HG03469 (cell line): Measurements from ENCODE around the gene ADAMTS6.

Experiments used
- ATAC-seq: cut with Tn5 transposase; IDR thresholded peaks from one replicate; pipeline ENCODE4 v1.9.1; 2021; ENCODE audit warnings: mild to moderate bottlenecking, moderate library complexity, moderate number of reproducible peaks; ENCODE audit not compliant: unreplicated experiment

The ADAMTS6 gene

DNA sequence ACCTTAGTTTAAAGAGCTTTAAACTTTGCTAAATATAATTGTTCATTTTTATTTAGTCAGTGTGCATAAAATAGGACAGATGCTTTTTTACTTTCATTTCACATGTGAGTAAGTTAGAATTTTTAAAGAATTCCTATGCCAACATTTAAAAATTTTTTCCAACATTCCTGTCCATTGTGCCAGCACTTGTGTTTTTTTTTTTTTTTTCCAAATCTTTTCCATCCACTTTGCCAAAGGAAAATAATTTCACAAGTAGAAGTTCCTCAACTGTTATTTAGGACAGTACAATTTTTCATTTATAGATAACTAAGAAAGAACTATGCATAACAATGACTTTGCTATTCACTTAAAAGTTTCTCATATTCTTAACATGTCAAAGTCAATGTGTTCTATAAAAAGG is 189.5 kb downstream of the ADAMTS6 start:
- ATAC-seq: no peak

GRCh38 chr5:65290677-65291076 is 191.0 kb downstream of the ADAMTS6 start:
- no peak for ATAC-seq

GRCh38 chr5:65288657-65289056 is 193.1 kb downstream of the ADAMTS6 start:
- ATAC-seq: no peak

DNA sequence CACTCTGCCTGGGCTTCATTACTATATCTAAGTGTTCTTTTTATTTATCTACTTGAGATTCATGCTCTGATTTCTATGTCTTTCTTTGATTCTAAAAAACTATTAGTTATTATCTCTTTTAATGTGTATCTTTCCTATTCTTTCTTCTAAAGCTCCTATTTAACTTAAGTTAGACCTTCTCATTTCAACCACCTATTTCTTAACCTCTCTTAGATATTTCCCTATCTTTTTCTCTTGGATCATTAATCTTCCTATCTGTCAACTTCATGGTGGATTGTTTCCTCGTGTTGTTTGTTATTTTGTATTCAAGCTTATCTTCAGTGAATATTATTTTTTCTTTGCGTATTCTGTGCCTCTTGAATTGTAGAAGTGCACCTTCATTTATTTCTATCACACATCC is 202.1 kb downstream of the ADAMTS6 start:
- ATAC-seq: no peak

- ATAC-seq: no peak
Observed at GRCh38 chr5:65276178-65276890, 205.4 kb downstream of the ADAMTS6 start.

DNA sequence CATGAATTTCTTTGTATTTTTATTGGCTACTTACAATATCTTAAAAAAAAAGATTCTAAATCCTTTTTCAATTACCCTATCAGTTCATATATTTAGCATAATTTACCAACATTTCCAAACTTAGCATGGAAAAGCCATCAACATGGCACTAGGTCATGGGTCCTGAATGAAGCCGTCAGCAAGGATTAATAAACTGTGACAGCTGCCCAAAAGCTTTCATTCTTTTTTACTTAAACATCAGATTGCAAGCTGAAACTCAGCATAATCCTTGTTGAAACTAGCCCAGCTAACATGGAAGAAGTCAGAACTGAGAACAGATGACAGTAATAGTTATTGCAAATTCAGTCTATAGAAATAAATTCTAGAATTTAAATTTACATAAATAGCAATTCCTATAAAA is 209.8 kb downstream of the ADAMTS6 start:
- no peak for ATAC-seq

GRCh38 chr5:65268525-65268924 is 213.2 kb downstream of the ADAMTS6 start:
- no peak for ATAC-seq

DNA sequence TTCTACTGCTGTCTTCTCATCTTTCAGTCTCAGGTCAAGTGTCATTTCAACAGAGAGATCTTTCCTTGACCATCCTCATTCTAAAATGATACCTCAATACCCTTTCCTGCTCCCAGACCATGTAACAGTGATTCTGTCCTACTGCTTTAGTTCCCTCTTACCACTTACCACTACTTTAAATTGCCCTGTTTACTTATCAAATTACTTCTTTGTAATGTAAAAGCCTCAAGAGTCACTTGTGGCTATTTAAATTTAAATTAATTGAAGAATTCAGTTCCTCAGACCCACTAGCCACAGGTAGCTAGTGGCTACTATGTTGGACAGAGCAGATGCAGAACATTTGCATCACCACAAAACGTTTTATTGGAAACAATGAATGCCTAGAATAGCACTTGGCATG is 217.3 kb downstream of the ADAMTS6 start:
- no peak for ATAC-seq

DNA sequence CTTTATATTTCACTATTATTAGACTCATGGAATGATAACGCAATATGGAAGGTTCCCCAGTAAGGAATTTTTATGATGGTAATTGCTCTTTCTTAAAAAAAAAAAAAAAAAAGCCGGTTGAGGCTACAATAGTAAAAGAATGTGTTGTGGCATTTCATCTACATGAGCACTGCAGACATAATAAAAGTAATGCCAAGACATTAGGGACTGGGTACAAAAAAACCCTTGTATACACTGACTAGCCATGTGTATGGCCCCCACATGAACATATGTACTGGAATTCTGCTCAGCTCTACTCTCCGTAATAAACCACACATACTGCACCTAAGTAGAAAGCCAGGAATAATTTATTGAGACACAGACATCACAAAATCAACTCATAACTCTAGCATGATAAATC is 218.4 kb downstream of the ADAMTS6 start:
- ATAC-seq: no peak

- no peak for ATAC-seq
Observed at GRCh38 chr5:65262649-65263059, 219.1 kb downstream of the ADAMTS6 start.

- no peak for ATAC-seq
Observed at GRCh38 chr5:65262096-65262495, 219.6 kb downstream of the ADAMTS6 start.

DNA sequence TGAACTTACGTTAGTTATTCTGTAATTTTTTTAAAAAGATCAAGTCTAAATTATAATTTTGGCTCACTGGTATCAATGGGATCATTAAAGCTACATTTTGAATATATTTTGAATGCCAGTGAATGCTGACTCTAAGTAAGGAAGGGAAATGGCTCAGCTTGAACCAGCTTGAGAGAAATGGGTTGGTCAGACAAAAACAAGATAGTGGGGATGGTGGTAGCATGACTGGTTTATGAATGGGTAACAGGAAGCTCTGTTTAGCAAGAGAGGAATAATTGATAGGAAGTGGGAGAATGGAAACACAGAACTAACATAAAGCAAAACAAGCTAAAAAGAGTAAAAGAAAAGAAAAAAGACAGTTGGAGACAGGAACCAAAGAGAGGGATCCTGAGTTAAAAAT is 220.2 kb downstream of the ADAMTS6 start:
- ATAC-seq: no peak

- ATAC-seq: no peak
Observed at GRCh38 chr5:65255294-65255693, 226.4 kb downstream of the ADAMTS6 start.

DNA sequence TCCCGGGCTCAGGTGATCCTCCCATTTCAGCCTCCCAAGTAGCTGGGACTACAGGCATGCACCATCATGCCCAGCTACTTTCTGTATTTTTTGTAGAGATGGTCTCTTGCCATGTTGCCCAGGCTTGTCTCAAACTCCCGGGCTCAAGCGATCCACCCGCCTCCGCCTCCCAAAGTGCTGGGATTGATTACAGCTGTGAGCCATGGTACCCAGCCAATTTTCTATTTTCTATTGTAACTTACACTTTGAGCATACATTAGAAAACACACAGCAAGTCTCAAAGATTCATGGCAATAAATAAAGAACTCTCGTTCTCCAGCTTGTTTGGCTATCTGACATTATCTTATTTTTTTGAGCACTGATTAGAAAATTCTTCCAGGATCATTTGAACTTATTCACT is 228.7 kb downstream of the ADAMTS6 start:
- no peak for ATAC-seq

DNA sequence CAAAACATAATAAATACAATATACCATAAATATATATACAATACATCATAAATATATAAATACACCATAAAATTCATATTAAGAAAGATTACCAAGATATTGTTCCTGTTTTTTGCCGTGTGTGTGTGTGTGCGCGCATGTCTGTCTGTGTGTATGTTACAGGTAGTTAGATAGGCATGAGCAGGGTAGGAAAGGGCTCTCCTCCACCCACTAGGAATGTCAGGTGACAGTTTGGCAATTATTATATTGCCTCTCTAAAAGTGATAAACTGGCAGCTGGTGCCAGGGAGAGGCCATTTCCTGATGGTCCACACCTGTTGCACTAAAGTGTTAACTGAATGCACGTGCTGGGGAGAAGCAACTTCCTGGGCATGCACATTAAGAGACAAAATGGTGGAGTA is 232.8 kb downstream of the ADAMTS6 start:
- ATAC-seq: no peak

DNA sequence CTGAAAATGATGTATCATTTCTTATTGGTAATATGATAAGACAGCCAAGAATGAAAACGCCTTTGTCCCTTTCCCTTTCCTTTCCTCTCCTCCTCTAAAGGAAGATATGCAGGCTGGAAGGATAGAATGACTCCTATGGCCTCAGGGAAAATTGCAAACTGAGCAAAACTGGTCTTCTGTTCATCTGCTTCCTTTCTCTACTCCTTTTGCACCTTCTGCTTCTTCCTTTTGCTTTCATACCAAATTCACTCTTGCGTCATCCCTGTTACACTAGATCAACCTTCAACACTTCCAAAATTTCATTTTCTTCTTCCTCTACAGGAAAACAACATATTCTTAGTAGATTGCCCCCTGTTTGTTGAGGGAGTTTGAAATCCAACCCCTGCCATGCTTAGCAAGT is 234.1 kb downstream of the ADAMTS6 start:
- no peak for ATAC-seq

DNA sequence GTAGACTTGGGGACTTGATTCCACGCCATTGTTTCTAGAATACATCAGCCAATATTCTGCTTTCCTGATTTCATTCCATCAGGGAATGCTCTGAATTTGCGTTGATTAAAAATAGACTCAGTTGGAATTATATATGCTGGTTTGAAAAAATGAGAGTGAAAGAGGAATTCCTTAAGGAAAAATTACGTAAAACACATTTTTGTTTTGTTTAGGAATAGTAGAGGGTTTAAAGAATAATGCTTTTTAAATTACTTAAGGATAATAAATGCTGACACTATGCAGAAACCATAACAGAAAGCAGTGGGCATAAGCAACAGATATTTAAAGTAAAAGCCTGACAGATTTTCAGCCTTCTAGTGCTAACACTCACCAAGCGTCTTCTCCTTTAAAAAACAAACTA is 235.0 kb downstream of the ADAMTS6 start:
- no peak for ATAC-seq

- no peak for ATAC-seq
Observed at GRCh38 chr5:65244031-65244430, 237.7 kb downstream of the ADAMTS6 start.

- ATAC-seq: no peak
Observed at GRCh38 chr5:65243161-65243560, 238.6 kb downstream of the ADAMTS6 start.

DNA sequence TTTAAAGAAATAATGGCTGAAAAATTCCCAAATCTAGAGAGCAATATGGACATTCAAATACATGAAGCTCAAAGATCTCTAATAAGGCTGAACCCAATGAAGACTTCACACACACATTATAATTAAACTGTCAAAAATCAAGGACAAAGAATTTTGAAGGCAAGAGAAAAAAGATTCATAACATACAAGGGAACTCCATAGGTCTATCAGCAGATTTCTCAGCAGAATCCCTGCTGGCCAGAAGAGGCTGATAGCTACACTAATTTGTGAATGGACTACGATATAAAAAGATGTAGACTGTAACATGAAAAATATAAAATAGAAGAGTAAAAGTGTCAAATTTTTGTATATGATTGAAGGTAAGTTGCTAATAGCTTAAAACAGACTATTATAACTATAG is 251.9 kb downstream of the ADAMTS6 start:
- no peak for ATAC-seq

GRCh38 chr5:65213921-65214525 is 267.7 kb downstream of the ADAMTS6 start:
- no peak for ATAC-seq

DNA sequence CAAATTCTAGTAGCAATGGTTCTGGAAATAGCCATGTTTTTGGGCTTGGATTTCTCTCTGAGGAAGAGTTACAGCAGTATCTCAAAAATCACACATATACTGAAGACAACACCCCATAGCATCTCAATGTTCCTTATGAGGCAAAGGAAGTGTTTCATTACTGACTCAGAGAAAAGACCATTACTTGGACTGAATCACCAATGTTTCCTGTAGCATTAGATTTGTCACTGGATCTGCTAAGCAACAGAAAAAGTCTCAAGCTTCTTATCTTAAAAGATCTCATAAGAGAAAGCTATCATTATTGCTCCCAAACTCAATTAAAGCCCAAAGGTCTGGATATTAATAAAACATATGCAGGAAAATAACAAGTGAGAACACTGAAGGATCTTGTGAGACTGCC is 272.4 kb downstream of the ADAMTS6 start:
- no peak for ATAC-seq

DNA sequence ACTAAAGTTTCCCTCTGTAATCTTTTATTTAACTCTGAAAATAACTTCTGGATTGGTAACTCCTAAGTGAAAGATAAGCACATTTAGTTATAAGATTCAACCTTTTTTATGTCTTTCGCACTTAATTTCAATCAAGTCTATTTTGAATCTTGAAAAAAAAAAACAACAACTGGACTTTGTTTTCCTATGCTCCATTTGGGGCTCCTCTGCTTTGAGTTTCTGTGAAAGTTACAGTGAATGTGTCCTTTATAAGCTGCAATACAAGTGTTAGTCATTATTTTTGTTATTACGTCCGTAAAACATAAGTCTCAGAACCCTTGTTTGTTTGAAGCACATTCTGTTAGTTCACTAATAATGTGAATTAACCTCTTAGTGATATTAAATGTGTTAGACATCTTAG is 276.8 kb downstream of the ADAMTS6 start:
- ATAC-seq: no peak
